Measurements from ENCODE around the gene AUTS2. TPM values are rescaled to one million over a fixed set of nuclear protein-coding genes. Genes with fewer than 3 reads are reported as not detected.

The AUTS2 gene
- total RNA-seq, 1 donor from 2014 or later: 56.0 TPM

DNA sequence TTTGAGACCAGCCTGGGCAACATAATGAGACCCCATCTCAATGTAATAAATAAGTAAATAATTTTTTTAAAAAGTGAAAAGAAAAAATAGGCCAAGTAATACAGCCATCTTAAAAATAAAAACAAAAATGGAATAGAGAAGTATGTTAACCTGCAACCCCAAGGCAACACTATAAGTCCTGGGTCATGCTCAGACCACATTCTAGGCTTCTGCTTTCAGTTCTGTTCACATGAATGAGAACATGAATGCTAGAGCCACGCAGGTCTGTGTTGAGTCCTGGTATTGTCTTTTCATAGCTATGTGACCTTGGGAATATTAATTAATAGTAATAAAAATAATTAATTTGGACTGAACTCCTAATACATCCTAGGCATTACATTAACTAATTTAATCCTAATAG is 284.0 kb downstream of the AUTS2 start:
- no peaks in the 10 kb centered on the region for H3K9me3 ChIP-seq
- TF ChIP-seq, protein P1, sequence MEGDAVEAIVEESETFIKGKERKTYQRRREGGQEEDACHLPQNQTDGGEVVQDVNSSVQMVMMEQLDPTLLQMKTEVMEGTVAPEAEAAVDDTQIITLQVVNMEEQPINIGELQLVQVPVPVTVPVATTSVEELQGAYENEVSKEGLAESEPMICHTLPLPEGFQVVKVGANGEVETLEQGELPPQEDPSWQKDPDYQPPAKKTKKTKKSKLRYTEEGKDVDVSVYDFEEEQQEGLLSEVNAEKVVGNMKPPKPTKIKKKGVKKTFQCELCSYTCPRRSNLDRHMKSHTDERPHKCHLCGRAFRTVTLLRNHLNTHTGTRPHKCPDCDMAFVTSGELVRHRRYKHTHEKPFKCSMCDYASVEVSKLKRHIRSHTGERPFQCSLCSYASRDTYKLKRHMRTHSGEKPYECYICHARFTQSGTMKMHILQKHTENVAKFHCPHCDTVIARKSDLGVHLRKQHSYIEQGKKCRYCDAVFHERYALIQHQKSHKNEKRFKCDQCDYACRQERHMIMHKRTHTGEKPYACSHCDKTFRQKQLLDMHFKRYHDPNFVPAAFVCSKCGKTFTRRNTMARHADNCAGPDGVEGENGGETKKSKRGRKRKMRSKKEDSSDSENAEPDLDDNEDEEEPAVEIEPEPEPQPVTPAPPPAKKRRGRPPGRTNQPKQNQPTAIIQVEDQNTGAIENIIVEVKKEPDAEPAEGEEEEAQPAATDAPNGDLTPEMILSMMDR (IDR thresholded peaks at IDR 0.05): no peak
- DNase-seq (no peak), ATAC-seq (no peak)
- H3K4me1 ChIP-seq: no peaks in the 10 kb centered on the region
- H3K4me3 ChIP-seq: no peak overlapping the region
- intact Hi-C loops (cut with DNase I): no loop called here
- H3K36me3 ChIP-seq: no peaks in the 10 kb centered on the region
- no peak overlapping the region for H3K27ac ChIP-seq
- no peaks in the 10 kb centered on the region for H3K27me3 ChIP-seq

DNA sequence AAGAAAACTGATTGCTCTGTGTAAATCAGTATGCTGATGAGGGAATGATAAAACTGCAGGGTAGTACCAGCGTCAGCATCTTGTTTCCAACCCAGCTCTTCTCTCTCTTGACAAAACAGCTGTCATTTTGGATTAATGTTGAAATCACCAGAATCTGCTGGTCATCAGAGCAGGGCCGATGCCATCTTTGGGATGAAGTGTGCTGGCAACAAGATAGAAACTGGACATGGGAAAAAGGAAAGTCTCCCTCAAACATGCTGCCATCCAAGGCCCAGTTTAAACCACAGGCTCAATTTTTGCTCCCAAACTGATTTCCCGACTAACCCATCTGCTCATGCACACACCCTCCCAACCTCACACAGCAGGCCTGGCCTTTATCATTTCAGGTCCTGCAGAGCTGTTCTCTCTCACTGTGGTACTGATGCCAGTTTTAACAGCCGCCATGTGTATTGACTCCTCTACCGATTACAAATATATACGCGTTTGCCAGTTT is 285.2 kb downstream of the AUTS2 start:
- Histone ChIP-seq H3K36me3 (no peaks in the 10 kb centered on the region), H3K4me1 (no peaks in the 10 kb centered on the region), H3K27ac (no peak overlapping the region), H3K27me3 (no peaks in the 10 kb centered on the region), H3K4me3 (no peak overlapping the region), H3K9me3 (no peaks in the 10 kb centered on the region)
- DNase-seq (no peak), ATAC-seq (no peak)
- TF ChIP-seq, protein P1 (IDR thresholded peaks at IDR 0.05): no peak
- intact Hi-C loops (cut with DNase I): no loop called here

DNA sequence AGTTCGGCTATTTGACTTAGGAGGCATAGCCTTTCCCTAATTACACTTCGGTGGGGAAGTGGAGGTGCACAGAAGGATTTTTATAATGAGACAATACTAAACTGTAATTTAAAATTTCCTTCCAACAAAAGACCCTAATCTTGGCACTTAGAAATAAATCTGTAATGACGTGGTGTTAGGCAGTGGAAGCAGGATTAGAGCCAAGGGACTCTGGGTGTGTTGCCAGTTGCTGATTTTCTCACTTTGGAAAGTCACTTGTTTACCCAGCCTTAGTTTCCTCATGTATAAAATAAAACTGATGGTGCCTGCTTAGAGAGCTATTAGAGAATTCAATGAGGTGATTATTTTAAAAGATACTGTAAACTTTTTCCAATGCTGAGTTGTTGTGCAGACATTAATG is 287.2 kb downstream of the AUTS2 start:
- intact Hi-C loops (cut with DNase I): no loop called here
- Histone ChIP-seq H3K36me3 (no peaks in the 10 kb centered on the region), H3K4me3 (no peak overlapping the region), H3K9me3 (no peaks in the 10 kb centered on the region), H3K27ac (no peak overlapping the region), H3K4me1 (no peaks in the 10 kb centered on the region), H3K27me3 (no peaks in the 10 kb centered on the region)
- TF ChIP-seq, protein P1 (IDR thresholded peaks at IDR 0.05): no peak
- no peak for ATAC-seq
- DNase-seq: no peak

DNA sequence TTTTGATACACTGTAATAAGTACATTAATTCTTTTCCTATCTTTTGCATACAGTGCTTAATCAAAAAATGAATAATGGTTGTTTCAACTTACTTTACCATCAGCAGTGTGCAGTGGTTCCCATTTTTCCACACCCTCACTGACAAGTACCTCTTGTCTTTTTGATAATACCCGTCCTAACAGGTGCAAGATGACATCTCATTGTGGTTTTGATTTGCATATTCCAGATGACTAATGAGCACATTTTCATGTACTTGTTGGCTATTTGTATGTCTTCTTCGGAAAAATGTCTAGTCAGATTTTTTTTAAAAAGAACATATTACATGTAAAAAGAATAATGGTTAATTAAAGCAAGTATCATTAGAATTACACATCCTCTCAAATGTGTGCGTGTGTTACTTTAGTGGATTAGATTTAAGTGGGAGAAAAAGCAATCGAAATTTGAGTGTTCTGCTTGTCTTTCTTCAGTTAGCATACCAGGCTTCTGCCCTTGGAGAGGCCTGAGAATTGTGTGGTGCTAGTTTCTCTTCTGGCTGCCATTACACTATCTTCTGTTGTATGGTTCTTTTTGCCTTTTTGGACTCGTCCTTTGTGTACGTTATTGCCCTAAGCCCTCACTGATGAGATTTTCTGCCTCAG is 291.2 kb downstream of the AUTS2 start:
- intact Hi-C loops (cut with DNase I): no loop called here
- no peak for DNase-seq
- H3K36me3 ChIP-seq: no peaks in the 10 kb centered on the region

DNA sequence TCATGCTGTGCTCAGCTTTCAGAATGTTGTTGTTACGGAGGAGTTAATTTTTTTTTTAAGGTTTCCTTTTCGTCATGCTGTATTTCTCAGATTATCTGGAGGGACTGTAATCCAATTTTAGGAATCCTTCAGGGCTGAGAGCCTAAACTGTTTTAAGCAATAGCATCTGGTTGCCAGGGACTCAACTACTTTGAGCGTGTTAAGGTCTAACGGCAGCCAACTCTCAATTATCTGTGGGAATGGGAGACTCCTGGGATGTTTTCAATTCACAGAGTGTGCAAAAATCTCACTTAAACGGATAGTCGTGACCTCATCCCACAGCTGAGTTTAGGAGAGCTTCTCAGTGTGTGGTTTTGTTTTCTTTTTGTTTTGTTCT is 291.7 kb downstream of the AUTS2 start:
- H3K4me3 ChIP-seq: no peak overlapping the region
- ATAC-seq (no peak), DNase-seq (no peak)
- intact Hi-C loops (cut with DNase I): no loop called here
- no peaks in the 10 kb centered on the region for H3K27me3 ChIP-seq
- no peaks in the 10 kb centered on the region for H3K4me1 ChIP-seq
- H3K27ac ChIP-seq: no peak overlapping the region
- TF ChIP-seq, protein P1 (IDR thresholded peaks at IDR 0.05): no peak
- no peaks in the 10 kb centered on the region for H3K36me3 ChIP-seq
- H3K9me3 ChIP-seq: no peaks in the 10 kb centered on the region

More for the DNA sequence above, 291.2 kb downstream of the AUTS2 start:
- Histone ChIP-seq H3K9me3 (no peaks in the 10 kb centered on the region), H3K27me3 (no peaks in the 10 kb centered on the region), H3K4me3 (no peak overlapping the region), H3K27ac (no peak overlapping the region), H3K4me1 (no peaks in the 10 kb centered on the region)
- no peak for ATAC-seq
- TF ChIP-seq, protein P1 (IDR thresholded peaks at IDR 0.05): no peak

DNA sequence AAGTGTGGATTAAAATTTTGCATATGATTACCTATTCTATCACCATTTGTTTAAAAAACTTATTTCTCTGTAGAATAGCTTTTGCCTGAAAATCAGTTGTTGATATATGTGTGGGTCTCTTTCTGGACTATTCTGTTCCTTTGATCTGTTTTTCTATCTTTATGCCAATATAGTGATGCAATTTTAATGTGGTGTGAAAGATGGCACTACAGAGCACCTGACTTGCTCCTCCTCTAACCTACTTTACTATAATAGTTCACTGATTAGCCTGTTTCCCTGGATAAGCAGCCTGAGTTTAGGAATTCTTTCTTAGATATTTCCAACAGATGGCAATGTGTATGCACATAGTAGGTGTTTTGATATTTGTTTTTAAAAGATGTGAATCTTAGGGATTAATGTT is 294.5 kb downstream of the AUTS2 start:
- Histone ChIP-seq H3K9me3 (no peaks in the 10 kb centered on the region), H3K27ac (no peak overlapping the region), H3K4me1 (no peaks in the 10 kb centered on the region), H3K4me3 (no peak overlapping the region), H3K27me3 (no peaks in the 10 kb centered on the region), H3K36me3 (no peaks in the 10 kb centered on the region)
- TF ChIP-seq, protein P1 (IDR thresholded peaks at IDR 0.05): no peak
- no peak for DNase-seq
- ATAC-seq: no peak
- intact Hi-C loops (cut with DNase I): no loop called here
